HUES48 (cell line): ENCODE data around the gene PSMD3.

Experiments used
- H3K27ac ChIP-seq: one replicate; pipeline ENCODE4 v1.7.0; 2013; ENCODE audit warnings: low read depth, low read length, inconsistent platforms
- H3K27me3 ChIP-seq: 2 replicates; pipeline ENCODE4 v1.6.1; 2013; ENCODE audit warnings: mild to moderate bottlenecking, low read length; ENCODE audit not compliant: control insufficient read depth, insufficient read depth
- H3K36me3 ChIP-seq: 2 replicates; pipeline ENCODE4 v1.6.1; 2013; ENCODE audit warnings: low read length; ENCODE audit not compliant: control insufficient read depth, insufficient read depth
- H3K4me1 ChIP-seq: 2 replicates; pipeline ENCODE4 v1.6.1; 2013; ENCODE audit warnings: mild to moderate bottlenecking, low read length; ENCODE audit not compliant: control insufficient read depth, insufficient read depth
- H3K4me3 ChIP-seq: 2 replicates; pipeline ENCODE4 v1.5.1; 2013; ENCODE audit warnings: mild to moderate bottlenecking, low read depth, low read length
- H3K9ac ChIP-seq: 2 replicates; pipeline ENCODE4 v1.6.1; 2013; ENCODE audit warnings: mild to moderate bottlenecking, low read depth, low read length, moderate library complexity
- H3K9me3 ChIP-seq: 2 replicates; pipeline ENCODE4 v1.6.1; 2013; ENCODE audit warnings: low read length; ENCODE audit not compliant: control insufficient read depth, insufficient read depth

The PSMD3 gene

GRCh38 chr17:40035162-40035559 lies 54.6 kb downstream of the PSMD3 start:
- peaks cover 51% of the 10 kb centered on the region for H3K36me3 ChIP-seq
- no peak overlapping the region for H3K4me3 ChIP-seq
- H3K27ac ChIP-seq, result no peak overlapping the region
- H3K9me3 ChIP-seq, result no peaks in the 10 kb centered on the region
- H3K4me1 ChIP-seq, result peaks cover 3% of the 10 kb centered on the region; the same call in 1 of the 2 replicates
- H3K9ac ChIP-seq, result no peak overlapping the region
- H3K27me3 ChIP-seq, result no peaks in the 10 kb centered on the region

DNA sequence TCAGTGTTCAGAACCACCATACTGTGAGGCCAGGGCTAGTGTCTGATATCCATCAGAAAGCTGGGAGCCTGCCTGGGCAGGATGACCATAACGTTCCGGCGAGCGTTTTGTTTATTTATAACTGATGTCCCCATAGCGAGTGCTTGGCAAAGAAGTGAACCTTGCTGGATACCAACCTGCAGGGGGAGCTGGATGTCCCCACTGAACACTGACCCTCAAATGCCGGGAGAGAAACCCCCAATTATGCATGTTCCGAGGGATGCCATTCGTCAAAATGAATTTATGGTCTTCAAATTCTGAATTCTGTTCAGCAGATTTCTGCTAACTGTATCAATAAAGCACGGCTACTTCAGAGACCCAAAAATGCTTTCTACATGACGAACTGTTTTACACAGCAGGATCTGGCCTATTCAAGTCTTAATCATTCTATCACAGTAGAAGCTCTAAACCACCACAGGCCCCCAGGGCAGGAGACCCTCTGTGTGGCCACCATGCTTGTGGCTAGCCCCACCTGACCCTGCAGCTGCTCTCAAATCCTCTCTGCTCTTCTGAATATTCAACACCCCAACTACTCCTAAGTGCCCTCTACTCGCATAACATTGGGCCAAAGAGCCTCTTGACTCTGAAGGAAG lies 58.4 kb downstream of the PSMD3 start:
- H3K4me1 ChIP-seq, result peaks cover 3% of the 10 kb centered on the region; the same call in 1 of the 2 replicates
- H3K9me3 ChIP-seq, result no peaks in the 10 kb centered on the region
- no peak overlapping the region for H3K4me3 ChIP-seq
- H3K36me3 ChIP-seq, result peaks cover 26% of the 10 kb centered on the region
- H3K27me3 ChIP-seq, result no peaks in the 10 kb centered on the region
- no peak overlapping the region for H3K9ac ChIP-seq
- peak overlapping the region; percentile 33 for H3K27ac ChIP-seq

DNA sequence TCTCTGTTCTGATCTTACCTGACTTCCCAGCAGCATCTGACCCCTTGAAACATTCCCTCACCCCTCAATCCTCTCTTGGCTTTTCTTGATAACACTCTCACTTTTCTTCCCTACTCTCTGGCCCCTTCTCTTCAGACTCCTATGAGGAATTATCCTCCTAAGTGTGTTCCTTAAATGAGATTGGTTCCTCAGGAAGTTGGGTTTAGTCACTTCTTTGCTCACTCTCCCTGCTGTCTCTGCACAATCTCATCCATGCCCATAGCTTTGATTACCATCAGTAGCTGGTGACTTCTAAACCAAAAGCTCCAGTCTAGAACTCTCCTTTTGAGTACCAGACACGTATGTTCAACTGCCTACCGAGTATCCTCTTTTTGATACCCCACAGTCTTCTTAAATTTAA lies 60.6 kb downstream of the PSMD3 start:
- no peaks in the 10 kb centered on the region for H3K27me3 ChIP-seq
- H3K4me1 ChIP-seq, result peaks cover 3% of the 10 kb centered on the region; the same call in 1 of the 2 replicates
- H3K4me3 ChIP-seq, result no peak overlapping the region
- H3K9me3 ChIP-seq, result no peaks in the 10 kb centered on the region
- peaks cover 10% of the 10 kb centered on the region; the same call in 1 of the 2 replicates for H3K36me3 ChIP-seq
- H3K27ac ChIP-seq, result no peak overlapping the region
- no peak overlapping the region for H3K9ac ChIP-seq
